Glutamatergic neuron (in vitro differentiated cells): ENCODE results near the gene FEZ2. TPM values are rescaled to one million over a fixed set of nuclear protein-coding genes. Genes with fewer than 3 reads are reported as not detected.
A peak's percentile ranks its signal among the peaks of the same experiment; 100 is the strongest.

ENCODE experiments used
- DNase-seq: peaks from one replicate; pipeline ENCODE4 v3.0.0; 2022
- H3K27ac Mint-ChIP-seq: one replicate; pipeline ENCODE4 v1.8.0; 2020; ENCODE audit warnings: mild to moderate bottlenecking, mixed read lengths, inconsistent platforms; ENCODE audit not compliant: unreplicated experiment
- H3K27me3 Mint-ChIP-seq: one replicate; pipeline ENCODE4 v1.8.0; 2020; ENCODE audit warnings: mild to moderate bottlenecking, moderate library complexity, mixed read lengths, inconsistent platforms; ENCODE audit not compliant: unreplicated experiment
- H3K36me3 Mint-ChIP-seq: one replicate; pipeline ENCODE4 v1.8.0; 2020; ENCODE audit warnings: mild to moderate bottlenecking, mixed read lengths, inconsistent platforms; ENCODE audit not compliant: unreplicated experiment
- H3K4me1 Mint-ChIP-seq: one replicate; pipeline ENCODE4 v1.8.0; 2020; ENCODE audit warnings: mild to moderate bottlenecking, low read depth, mixed read lengths, inconsistent platforms; ENCODE audit not compliant: unreplicated experiment
- H3K4me3 Mint-ChIP-seq: one replicate; pipeline ENCODE4 v1.8.0; 2020; ENCODE audit warnings: mild to moderate bottlenecking, mixed read lengths, inconsistent platforms; ENCODE audit not compliant: unreplicated experiment
- H3K9me3 Mint-ChIP-seq: one replicate; pipeline ENCODE4 v1.8.0; 2020; ENCODE audit warnings: mild to moderate bottlenecking, moderate library complexity, mixed read lengths, inconsistent platforms; ENCODE audit not compliant: unreplicated experiment
- CTCF ChIP-seq: fragments of 200-600 bp; sonication (generic); IDR thresholded peaks from one replicate; pipeline ENCODE4 v1.5.0; 2021; ENCODE audit not compliant: partially characterized antibody, unreplicated experiment
- total RNA-seq: library from RNA; stranded (reverse); fragmentation: NEBNext Ultra II Directional; extraction: Animal tissue kit (Norgen Biotek cat#: 25700); gene quantifications from one replicate; pipeline ENCODE4 v1.2.1, GENCODE V29; 2021; ENCODE audit not compliant: unreplicated experiment

Gene FEZ2
- total RNA-seq, 1 donor from 2014 or later = 47.3 TPM

DNA sequence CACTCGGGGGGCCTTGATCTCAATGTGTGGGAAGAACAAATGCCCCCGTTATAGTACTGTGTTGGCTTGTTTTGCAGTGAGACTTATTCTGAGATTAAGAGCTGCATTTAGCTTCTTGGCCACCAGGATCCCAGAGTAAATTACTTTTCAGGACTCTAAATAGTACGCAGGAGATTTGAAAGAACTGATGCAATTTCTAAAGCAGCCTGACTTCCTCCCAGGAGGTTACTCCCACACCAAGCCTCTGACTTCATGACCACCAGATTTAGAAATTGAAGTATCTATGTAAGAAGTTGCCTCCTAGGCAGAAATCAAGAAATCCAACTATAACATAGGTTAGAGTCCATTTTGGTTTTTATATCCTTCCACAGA, 67.0 kb downstream of the FEZ2 start:
- no peak for DNase-seq
- no peaks in the 10 kb centered on the region for H3K36me3 Mint-ChIP-seq
- H3K4me1 Mint-ChIP-seq = no peaks in the 10 kb centered on the region
- TF ChIP-seq CTCF = peak; percentile 13
- H3K4me3 Mint-ChIP-seq = no peak overlapping the region
- no peaks in the 10 kb centered on the region for H3K27me3 Mint-ChIP-seq
- no peaks in the 10 kb centered on the region for H3K9me3 Mint-ChIP-seq
- no peak overlapping the region for H3K27ac Mint-ChIP-seq

- Mint-ChIP-seq H3K4me1 (no peaks in the 10 kb centered on the region), H3K27ac (no peak overlapping the region), H3K9me3 (no peaks in the 10 kb centered on the region), H3K27me3 (no peaks in the 10 kb centered on the region), H3K36me3 (no peaks in the 10 kb centered on the region), H3K4me3 (no peak overlapping the region)
- TF ChIP-seq CTCF = no peak
- DNase-seq = no peak
These were observed 67.6 kb downstream of the FEZ2 start for GRCh38 chr2:36530178-36530982.

DNA sequence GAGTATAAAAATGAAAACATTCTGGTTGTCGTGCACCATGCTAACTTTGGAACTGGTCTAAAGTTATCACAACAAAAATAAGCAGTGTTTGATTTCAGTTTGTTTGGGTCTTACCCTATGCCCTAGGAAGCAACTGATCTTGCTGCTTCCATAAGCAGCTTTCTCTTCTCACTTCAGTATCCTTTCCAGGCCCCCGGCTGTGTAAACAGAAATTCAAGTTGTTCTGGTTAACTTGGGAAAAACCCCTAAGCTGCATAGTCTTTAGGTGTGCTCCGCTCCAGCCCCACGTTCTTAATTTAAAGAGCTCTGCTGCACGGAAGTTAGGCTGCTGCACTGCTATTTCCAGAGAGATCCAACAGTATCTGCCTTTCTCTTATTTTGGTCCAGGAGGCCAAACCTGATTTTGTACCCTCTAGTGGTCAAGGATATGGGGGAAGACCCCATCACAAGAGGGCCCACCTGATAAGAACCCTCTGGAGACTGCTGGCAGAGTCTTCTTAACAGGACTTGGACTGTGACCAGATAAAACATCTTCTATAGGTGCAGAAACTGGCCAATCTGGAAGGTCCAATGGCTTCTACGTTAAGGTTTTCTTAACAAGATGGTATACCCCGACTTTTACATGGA, 69.1 kb downstream of the FEZ2 start:
- Mint-ChIP-seq H3K4me1 (no peaks in the 10 kb centered on the region), H3K36me3 (no peaks in the 10 kb centered on the region), H3K27me3 (no peaks in the 10 kb centered on the region), H3K9me3 (no peaks in the 10 kb centered on the region), H3K4me3 (no peak overlapping the region), H3K27ac (no peak overlapping the region)
- no peak for DNase-seq
- TF ChIP-seq CTCF = no peak

GRCh38 chr2:36528274-36528673, 69.7 kb downstream of the FEZ2 start:
- no peak overlapping the region for H3K4me3 Mint-ChIP-seq
- DNase-seq = no peak
- no peaks in the 10 kb centered on the region for H3K36me3 Mint-ChIP-seq
- no peak overlapping the region for H3K27ac Mint-ChIP-seq
- no peaks in the 10 kb centered on the region for H3K9me3 Mint-ChIP-seq
- H3K4me1 Mint-ChIP-seq = no peaks in the 10 kb centered on the region
- no peaks in the 10 kb centered on the region for H3K27me3 Mint-ChIP-seq
- no peak for TF ChIP-seq CTCF

DNA sequence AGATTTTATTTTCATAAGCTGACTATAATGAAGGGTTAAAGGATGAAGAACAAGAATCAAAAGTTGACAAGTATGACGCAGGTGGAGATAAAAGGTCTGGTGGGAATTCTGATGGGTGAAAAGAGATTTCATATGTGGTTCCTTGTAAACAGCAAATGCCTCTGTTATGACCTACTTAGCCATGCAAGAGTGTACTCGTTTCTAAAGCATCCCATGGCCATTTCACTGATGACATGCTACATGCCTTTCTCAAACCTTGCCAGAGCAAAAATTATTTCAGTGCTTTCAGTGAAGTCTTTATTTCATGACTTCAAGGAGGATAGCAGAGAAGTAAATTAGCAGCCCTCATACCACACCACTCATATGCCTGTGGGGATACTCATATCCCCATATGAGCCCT, 71.7 kb downstream of the FEZ2 start:
- Mint-ChIP-seq H3K27ac (no peak overlapping the region), H3K4me1 (peaks cover under 1% of the 10 kb centered on the region)

More for the DNA sequence above, 71.7 kb downstream of the FEZ2 start:
- H3K9me3 Mint-ChIP-seq = no peaks in the 10 kb centered on the region
- no peaks in the 10 kb centered on the region for H3K27me3 Mint-ChIP-seq
- no peak for DNase-seq
- H3K4me3 Mint-ChIP-seq = no peak overlapping the region
- peaks cover 5% of the 10 kb centered on the region for H3K36me3 Mint-ChIP-seq
- no peak for TF ChIP-seq CTCF
